Kidney (tissue), 14 donors: Measurements from ENCODE around the gene SMPX. TPM values are rescaled to one million over a fixed set of nuclear protein-coding genes. Genes with fewer than 3 reads are reported as not detected.
A peak's percentile ranks its signal among the peaks of the same experiment; 100 is the strongest.

Experiments
- DNase-seq, 5 donors: peaks; one replicate each; pipeline ENCODE4 v3.0.0-alpha.2; 2013 to 2020
- FAIRE-seq: peaks from 2 replicates; lab custom pipeline; 2012; peaks lifted over from hg19 to GRCh38; lab: Jason Lieb, UNC
- H3K27ac ChIP-seq, 2 donors: one replicate each; pipeline ENCODE4 v1.7.0; 2013; ENCODE audit warnings: low read depth in 2 of 2, low read length in 2 of 2, inconsistent platforms in 1 of 2
- H3K27me3 ChIP-seq: one replicate; pipeline ENCODE4 v1.7.1; 2013; ENCODE audit warnings: low read length, inconsistent platforms; ENCODE audit not compliant: control insufficient read depth, insufficient read depth
- H3K36me3 ChIP-seq, 3 donors: one replicate each; pipeline versions ENCODE4 v1.7.0 to v1.7.1; 2013; ENCODE audit warnings: low read length in 3 of 3, control low read depth in 1 of 3, inconsistent platforms in 1 of 3; ENCODE audit not compliant: insufficient read depth in 3 of 3, control insufficient read depth in 2 of 3
- H3K4me1 ChIP-seq, 3 donors: one replicate each; pipeline versions ENCODE4 v1.7.0 to v1.7.1; 2013; ENCODE audit warnings: low read length in 3 of 3, inconsistent platforms in 1 of 3, low read depth in 1 of 3; ENCODE audit not compliant: control insufficient read depth in 2 of 3, insufficient read depth in 2 of 3
- H3K4me3 ChIP-seq, 3 donors: one replicate each; pipeline versions ENCODE4 v1.7.0 to v1.8.1; 2013; ENCODE audit warnings: low read length in 3 of 3, control low read depth in 1 of 3, inconsistent platforms in 1 of 3
- H3K9ac ChIP-seq, 3 donors: one replicate each; pipeline versions ENCODE4 v1.7.0 to v1.7.1; 2013; ENCODE audit warnings: low read length in 3 of 3, control low read depth in 1 of 3, inconsistent platforms in 1 of 3
- H3K9me3 ChIP-seq, 3 donors: one replicate each; pipeline versions ENCODE4 v1.7.0 to v1.7.1; 2013; ENCODE audit warnings: low read length in 3 of 3, control low read depth in 1 of 3, inconsistent platforms in 1 of 3; ENCODE audit not compliant: control insufficient read depth in 2 of 3, insufficient read depth in 1 of 3
- CTCF ChIP-seq: IDR thresholded peaks from 3 replicates; pipeline ENCODE4 v1.5.1; 2012; ENCODE audit warnings: mild to moderate bottlenecking, moderate library complexity, borderline replicate concordance; ENCODE audit not compliant: insufficient read depth; ENCODE audit errors: extremely low read depth
- intact Hi-C: fragments of 100-400 bp; cut with DNase I; formaldehyde crosslinking; loops from one replicate; pipeline ENCODE4 v1.11.1; 2022
- polyA plus RNA-seq: library from polyadenylated mRNA; stranded (reverse); fragments of 350-450 nt; fragmentation: Illumina TruSeq; extraction: RNeasy Lipid Tissue Mini Kit (QIAGEN cat#74804); gene quantifications from one replicate; pipeline ENCODE4 v1.2.3, GENCODE V29; 2014; ENCODE audit warnings: low read depth, low replicate concordance; ENCODE audit not compliant: insufficient read depth
- total RNA-seq: library from RNA; stranded (reverse); fragmentation: NEBNext Ultra II Directional; extraction: Animal tissue kit (Norgen Biotek cat#: 25700); gene quantifications from one replicate; pipeline ENCODE4 v1.2.1, GENCODE V29; 2021
- donor health status: control.
- donor health status: control.
- donor health status: control.
- donor health status: control.
- donor health status: control.
- donor health status: DM: yes; HTN: yes; CAD: no.
- donor health status: Normal renal cell carcinoma (clear cell type).

The SMPX gene
- total and polyA plus RNA-seq, 2 donors from 2014 or later = not detected

- no peaks in the 10 kb centered on the region for H3K4me1 ChIP-seq
- H3K36me3 ChIP-seq = no peaks in the 10 kb centered on the region
- intact Hi-C loops = no loop called here
- FAIRE-seq (no peak), DNase-seq (peak in 2 of 5 donors; percentile 30 to 58)
- H3K9ac ChIP-seq = no peak overlapping the region
- H3K27ac ChIP-seq = no peak overlapping the region
- TF ChIP-seq CTCF = no peak
- H3K4me3 ChIP-seq = no peak overlapping the region
- no peaks in the 10 kb centered on the region for H3K27me3 ChIP-seq
- no peaks in the 10 kb centered on the region for H3K9me3 ChIP-seq
Observed at GRCh38 chrX:21657318-21658151, 100.4 kb downstream of the SMPX start.

GRCh38 chrX:21656587-21657317 is 101.2 kb downstream of the SMPX start:
- Histone ChIP-seq H3K9me3 (no peaks in the 10 kb centered on the region), H3K4me1 (no peaks in the 10 kb centered on the region), H3K4me3 (no peak overlapping the region), H3K36me3 (no peaks in the 10 kb centered on the region), H3K27me3 (no peaks in the 10 kb centered on the region), H3K9ac (no peak overlapping the region), H3K27ac (no peak overlapping the region)
- TF ChIP-seq CTCF = no peak
- intact Hi-C loops = no loop called here
- no peak for FAIRE-seq
- DNase-seq = peak in 2 of 5 donors; percentile 35 to 72

Other genes with a start within 250 kb of the SMPX start
- 0.09 TPM for gene KLHL34, start 99.8 kb downstream of the SMPX start, total RNA-seq
- not detected for gene KLHL34, start 99.8 kb downstream of the SMPX start, polyA plus RNA-seq
- gene MBTPS2, start 81.5 kb upstream of the SMPX start, total RNA-seq = 13.4 TPM
- 4.9 TPM for gene MBTPS2, start 81.5 kb upstream of the SMPX start, polyA plus RNA-seq
- gene YY2, start 97.9 kb upstream of the SMPX start, total RNA-seq = 2.3 TPM
- gene YY2, start 97.9 kb upstream of the SMPX start, polyA plus RNA-seq = 0.58 TPM
- 73.6 TPM for gene SMS, start 182.6 kb upstream of the SMPX start, total RNA-seq
- 147 TPM for gene SMS, start 182.6 kb upstream of the SMPX start, polyA plus RNA-seq